ENCODE measurements around the gene NISCH. TPM values are rescaled to one million over a fixed set of nuclear protein-coding genes. Genes with fewer than 3 reads are reported as not detected.

NISCH gene
- total and polyA plus RNA-seq, 2 donors (not counting 3 experiments of a cell fraction or from before 2014, with no cell fraction given) = 156 to 178 TPM

DNA sequence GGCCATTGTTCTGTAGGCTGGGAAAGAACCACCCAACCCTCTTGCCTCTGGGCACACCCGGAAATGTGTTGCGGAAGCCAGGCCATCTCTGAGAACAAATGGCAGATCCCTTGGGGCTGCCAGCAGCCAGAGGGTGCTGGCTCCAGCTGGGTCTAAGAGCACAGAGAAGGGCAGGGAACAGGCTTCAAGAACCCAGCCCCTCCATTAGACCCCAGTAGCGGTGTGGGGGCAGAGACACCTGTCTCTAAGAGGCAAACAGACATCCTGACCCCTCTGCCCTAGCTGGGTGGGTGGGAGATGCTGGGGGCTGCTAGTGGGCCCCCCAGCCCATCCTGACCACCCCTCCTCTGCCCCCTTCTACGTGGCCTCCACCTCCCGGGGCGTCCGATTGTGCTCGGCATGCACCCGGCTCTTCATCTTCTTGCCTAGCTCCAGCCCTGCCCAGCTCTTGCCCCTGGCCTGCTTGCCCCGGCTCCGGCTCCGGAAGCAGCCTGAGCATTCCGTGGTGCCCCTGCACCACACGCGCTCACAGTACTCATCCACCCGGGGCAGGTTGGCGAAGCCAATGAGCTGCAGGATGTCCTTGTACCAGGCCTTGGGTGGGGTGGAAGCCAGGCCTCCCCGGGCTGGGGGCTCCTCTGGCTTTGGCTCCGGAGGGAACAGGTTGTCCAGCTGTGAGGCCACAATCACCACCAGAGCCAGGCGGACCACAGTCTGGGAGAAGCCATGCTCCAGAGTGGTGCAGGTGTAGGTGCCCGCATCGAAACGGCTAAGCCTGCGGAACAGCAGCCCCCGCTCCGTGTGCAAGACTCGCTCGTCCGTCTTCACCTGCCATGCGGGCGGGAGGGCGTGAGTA is 19.9 kb upstream of the NISCH start:
- H3K4me2 ChIP-seq (ENCODE audit: insufficient read depth, low read length) = no peak overlapping the region
- H3K36me3 ChIP-seq (ENCODE audit: control insufficient read depth in 2 of 2, extremely low read depth in 1 of 2, insufficient read depth in 2 of 2, low read length in 2 of 2) = peaks cover 0 to 17% of the 10 kb centered on the region in 2 experiments
- no peaks in the 10 kb centered on the region for H3K9me1 ChIP-seq (replicated peaks; ENCODE audit: control insufficient read depth, extremely low read depth, insufficient read depth, low read length)
- no peak overlapping the region for H3K27ac ChIP-seq (ENCODE audit: insufficient read depth, low read depth, low read length)
- H3K27me3 ChIP-seq (ENCODE audit: control insufficient read depth in 2 of 2, insufficient read depth in 2 of 2, low read length in 2 of 2) = no peaks in the 10 kb centered on the region
- H2AFZ ChIP-seq (ENCODE audit: low read depth, low read length) = no peak overlapping the region
- POLR2A ChIA-PET = no interaction called here
- no peak for FAIRE-seq
- H3K9me3 ChIP-seq (replicated peaks; ENCODE audit: control insufficient read depth, insufficient read depth, low read length) = no peaks in the 10 kb centered on the region
- no peak overlapping the region for H3K4me3 ChIP-seq (replicated peaks in 1 of 3; ENCODE audit: insufficient read depth in 1 of 3, low read depth in 1 of 3, low read length in 3 of 3)
- no peak for TF ChIP-seq CTCF (IDR thresholded peaks at IDR 0.05; ENCODE audit: extremely low read depth in 1 of 2, insufficient read depth in 1 of 2, low read depth in 1 of 2, low read length in 2 of 2)
- TF ChIP-seq POLR2AphosphoS5 (IDR thresholded peaks at IDR 0.05; ENCODE audit: insufficient read depth, low read depth, low read length) = no peak
- TF ChIP-seq, protein P1, sequence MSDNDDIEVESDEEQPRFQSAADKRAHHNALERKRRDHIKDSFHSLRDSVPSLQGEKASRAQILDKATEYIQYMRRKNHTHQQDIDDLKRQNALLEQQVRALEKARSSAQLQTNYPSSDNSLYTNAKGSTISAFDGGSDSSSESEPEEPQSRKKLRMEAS (IDR thresholded peaks at IDR 0.05; ENCODE audit: insufficient read depth, insufficient read length) = no peak
- TF ChIP-seq JUN (IDR thresholded peaks at IDR 0.05; ENCODE audit: borderline replicate concordance, insufficient read depth, insufficient read length, low read depth) = no peak
- TF ChIP-seq POLR2A (IDR thresholded peaks at IDR 0.05; ENCODE audit: low read depth, low read length) = no peak
- no peak for TF ChIP-seq MYC (IDR thresholded peaks at IDR 0.05; ENCODE audit: low read depth, low read length)
- TF ChIP-seq GATA2 (IDR thresholded peaks at IDR 0.05; ENCODE audit: insufficient read depth, insufficient read length, low read depth, low read length) = no peak
- no peak for TF ChIP-seq FOS (IDR thresholded peaks at IDR 0.05; ENCODE audit: borderline replicate concordance, insufficient read depth, low read length)
- no peak for TF ChIP-seq EZH2 (IDR thresholded peaks at IDR 0.05; ENCODE audit: borderline replicate concordance, low read depth, low read length, severe bottlenecking)
- CTCF ChIA-PET = interaction anchor here (0.6 to 4.6 kb wide), 3 partner anchors 11 to 335 kb away, joined by 4 to 24 read pairs (median 4); partner anchors contain the start of genes NEK4 and SEMA3G
- no TSS peak for BruUV-seq (replicated peaks)
- intact Hi-C loops (cut with micrococcal nuclease) (no loop called here), dilution Hi-C loops (cut with MboI; ENCODE audit: extremely low pct_ligation_motif_present, low sequenced_read_pairs) (no loop called here)
- H3K9ac ChIP-seq (replicated peaks; ENCODE audit: extremely low read depth, insufficient read depth, low read length) = no peak overlapping the region
- no peaks in the 10 kb centered on the region for H4K20me1 ChIP-seq (replicated peaks; ENCODE audit: control insufficient read depth, extremely low read depth, insufficient read depth, low read length)
- H3K79me2 ChIP-seq (ENCODE audit: control insufficient read depth, insufficient read depth, low read length) = no peaks in the 10 kb centered on the region
- peaks cover 8% of the 10 kb centered on the region for H3K4me1 ChIP-seq (ENCODE audit: control insufficient read depth, extremely low read depth, insufficient read depth, low read length)
- DNase-seq (ENCODE audit: low read depth, low spot score) = no peak

Data from endothelial cell of umbilical vein (primary cell).